NT2/D1 (cell line): ENCODE results near the gene SKA2.

Source experiments
- SUZ12 ChIP-seq: IDR thresholded peaks from 2 replicates; pipeline ENCODE4 v1.6.1; 2011; ENCODE audit not compliant: insufficient read length, insufficient read depth; ENCODE audit errors: extremely low read depth
- YY1 ChIP-seq: IDR thresholded peaks from 2 replicates; pipeline ENCODE4 v1.6.1; 2011; ENCODE audit not compliant: insufficient read length, insufficient read depth
- ZNF274 ChIP-seq: IDR thresholded peaks from 2 replicates; pipeline ENCODE4 v1.6.1; 2011; ENCODE audit warnings: mild to moderate bottlenecking, low read depth, low read length

GRCh38 chr17:59175076-59175475 lies 20.1 kb upstream of the SKA2 start:
- no peak for TF ChIP-seq YY1
- TF ChIP-seq ZNF274: no peak
- TF ChIP-seq SUZ12: no peak
